OCI-LY7 (cell line): ENCODE data around the gene CSTF2T.

ENCODE experiments used
- EZH2phosphoT487 ChIP-seq: fragments of 200-600 bp; sonication (generic); IDR thresholded peaks from 2 replicates; pipeline ENCODE4 v1.6.1; 2018; ENCODE audit warnings: low read depth, borderline replicate concordance, mild to moderate bottlenecking, mixed run types, antibody characterized with exemption, low read length, moderate library complexity, mixed read lengths
- TF ChIP-seq, protein P1 (sequence below): fragments of 200-600 bp; sonication (generic); conservative IDR thresholded peaks from 2 replicates; pipeline ENCODE4 v1.5.1; 2014; ENCODE audit warnings: mild to moderate bottlenecking, antibody characterized with exemption, low read length, moderate library complexity, mixed read lengths

DNA sequence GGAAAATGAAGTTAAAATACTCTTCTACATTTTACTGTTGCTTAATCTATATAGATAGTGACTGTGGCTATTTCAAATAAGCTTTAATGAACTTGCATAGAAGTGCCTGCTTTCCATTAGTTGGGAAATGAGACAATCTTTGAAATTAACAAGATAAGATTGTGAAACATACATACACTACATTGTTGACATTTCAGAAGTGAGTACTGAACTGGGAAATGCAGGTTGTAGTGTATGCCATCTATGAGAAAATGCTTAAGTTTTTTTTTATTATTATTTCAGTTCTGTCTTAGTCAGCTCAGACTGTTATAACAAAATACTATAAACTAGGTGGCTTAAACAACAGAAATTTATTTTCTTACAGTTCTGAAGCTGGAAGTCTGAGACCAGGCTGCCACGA, 49.6 kb upstream of the CSTF2T start:
- no peak for TF ChIP-seq EZH2phosphoT487
- TF ChIP-seq, protein P1, sequence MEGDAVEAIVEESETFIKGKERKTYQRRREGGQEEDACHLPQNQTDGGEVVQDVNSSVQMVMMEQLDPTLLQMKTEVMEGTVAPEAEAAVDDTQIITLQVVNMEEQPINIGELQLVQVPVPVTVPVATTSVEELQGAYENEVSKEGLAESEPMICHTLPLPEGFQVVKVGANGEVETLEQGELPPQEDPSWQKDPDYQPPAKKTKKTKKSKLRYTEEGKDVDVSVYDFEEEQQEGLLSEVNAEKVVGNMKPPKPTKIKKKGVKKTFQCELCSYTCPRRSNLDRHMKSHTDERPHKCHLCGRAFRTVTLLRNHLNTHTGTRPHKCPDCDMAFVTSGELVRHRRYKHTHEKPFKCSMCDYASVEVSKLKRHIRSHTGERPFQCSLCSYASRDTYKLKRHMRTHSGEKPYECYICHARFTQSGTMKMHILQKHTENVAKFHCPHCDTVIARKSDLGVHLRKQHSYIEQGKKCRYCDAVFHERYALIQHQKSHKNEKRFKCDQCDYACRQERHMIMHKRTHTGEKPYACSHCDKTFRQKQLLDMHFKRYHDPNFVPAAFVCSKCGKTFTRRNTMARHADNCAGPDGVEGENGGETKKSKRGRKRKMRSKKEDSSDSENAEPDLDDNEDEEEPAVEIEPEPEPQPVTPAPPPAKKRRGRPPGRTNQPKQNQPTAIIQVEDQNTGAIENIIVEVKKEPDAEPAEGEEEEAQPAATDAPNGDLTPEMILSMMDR = no peak
